ENCODE data around the gene TRIM37.

DNA sequence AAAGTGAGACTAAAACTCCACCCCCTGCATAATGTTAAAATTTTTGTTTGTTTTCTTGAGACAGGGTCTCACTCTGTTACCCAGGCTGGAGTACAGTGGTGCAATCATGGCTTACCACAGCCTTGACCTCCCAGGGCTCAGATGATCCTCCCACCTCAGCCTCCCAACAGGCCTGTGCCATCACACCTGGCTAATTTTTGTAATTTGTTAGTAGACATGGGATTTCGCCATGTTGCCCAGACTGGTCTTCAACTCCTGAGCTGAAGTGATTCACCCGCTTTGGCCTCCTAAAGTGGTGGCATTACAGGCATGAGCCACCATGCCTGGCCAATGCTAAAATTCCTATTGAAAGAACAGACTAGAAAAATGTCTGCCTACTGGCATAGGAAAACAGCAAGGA, 103.8 kb downstream of the TRIM37 start:
- TF ChIP-seq, protein P1, sequence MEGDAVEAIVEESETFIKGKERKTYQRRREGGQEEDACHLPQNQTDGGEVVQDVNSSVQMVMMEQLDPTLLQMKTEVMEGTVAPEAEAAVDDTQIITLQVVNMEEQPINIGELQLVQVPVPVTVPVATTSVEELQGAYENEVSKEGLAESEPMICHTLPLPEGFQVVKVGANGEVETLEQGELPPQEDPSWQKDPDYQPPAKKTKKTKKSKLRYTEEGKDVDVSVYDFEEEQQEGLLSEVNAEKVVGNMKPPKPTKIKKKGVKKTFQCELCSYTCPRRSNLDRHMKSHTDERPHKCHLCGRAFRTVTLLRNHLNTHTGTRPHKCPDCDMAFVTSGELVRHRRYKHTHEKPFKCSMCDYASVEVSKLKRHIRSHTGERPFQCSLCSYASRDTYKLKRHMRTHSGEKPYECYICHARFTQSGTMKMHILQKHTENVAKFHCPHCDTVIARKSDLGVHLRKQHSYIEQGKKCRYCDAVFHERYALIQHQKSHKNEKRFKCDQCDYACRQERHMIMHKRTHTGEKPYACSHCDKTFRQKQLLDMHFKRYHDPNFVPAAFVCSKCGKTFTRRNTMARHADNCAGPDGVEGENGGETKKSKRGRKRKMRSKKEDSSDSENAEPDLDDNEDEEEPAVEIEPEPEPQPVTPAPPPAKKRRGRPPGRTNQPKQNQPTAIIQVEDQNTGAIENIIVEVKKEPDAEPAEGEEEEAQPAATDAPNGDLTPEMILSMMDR (IDR thresholded peaks at IDR 0.05), result no peak
- no peak for TF ChIP-seq EZH2 (IDR thresholded peaks at IDR 0.05; ENCODE audit: borderline replicate concordance, insufficient read depth, low read depth, low read length, poor library complexity, severe bottlenecking)

Data from B cell (primary cell).